Activated naive CD4-positive, alpha-beta T cell treated with anti-CD3 and anti-CD28 coated beads, Interleukin-2, amount 50 U/mL, for 24 hours (primary cell): Measurements from ENCODE around the gene ZNF547.

Experiments
- H3K27ac Mint-ChIP-seq: one replicate; pipeline ENCODE4 v1.8.0; 2021; ENCODE audit warnings: mild to moderate bottlenecking, mixed read lengths
- H3K27me3 Mint-ChIP-seq: one replicate; pipeline ENCODE4 v1.8.0; 2021; ENCODE audit warnings: mixed read lengths
- H3K36me3 Mint-ChIP-seq: one replicate; pipeline ENCODE4 v1.8.0; 2021; ENCODE audit warnings: mixed read lengths
- H3K4me1 Mint-ChIP-seq: one replicate; pipeline ENCODE4 v1.8.0; 2021; ENCODE audit warnings: mixed read lengths
- H3K4me3 Mint-ChIP-seq: one replicate; pipeline ENCODE4 v1.8.0; 2021; ENCODE audit warnings: mild to moderate bottlenecking, mixed read lengths
- H3K9me3 Mint-ChIP-seq: one replicate; pipeline ENCODE4 v1.8.0; 2021; ENCODE audit warnings: mixed read lengths

The ZNF547 gene

GRCh38 chr19:57398868-57399267 is 35.5 kb downstream of the ZNF547 start:
- H3K36me3 Mint-ChIP-seq: peaks cover 71% of the 10 kb centered on the region
- no peaks in the 10 kb centered on the region for H3K27me3 Mint-ChIP-seq
- H3K4me1 Mint-ChIP-seq: peaks cover 12% of the 10 kb centered on the region
- no peak overlapping the region for H3K27ac Mint-ChIP-seq
- no peak overlapping the region for H3K4me3 Mint-ChIP-seq
- peaks cover 21% of the 10 kb centered on the region for H3K9me3 Mint-ChIP-seq

GRCh38 chr19:57403737-57404563 is 40.6 kb downstream of the ZNF547 start:
- no peaks in the 10 kb centered on the region for H3K27me3 Mint-ChIP-seq
- H3K27ac Mint-ChIP-seq: no peak overlapping the region
- peaks cover 5% of the 10 kb centered on the region for H3K9me3 Mint-ChIP-seq
- H3K36me3 Mint-ChIP-seq: peaks cover 21% of the 10 kb centered on the region
- peaks cover 6% of the 10 kb centered on the region for H3K4me1 Mint-ChIP-seq
- H3K4me3 Mint-ChIP-seq: no peak overlapping the region

GRCh38 chr19:57406516-57407123 is 43.3 kb downstream of the ZNF547 start:
- Mint-ChIP-seq H3K27ac (peak overlapping the region; percentile 32), H3K9me3 (peaks cover 5% of the 10 kb centered on the region), H3K27me3 (no peaks in the 10 kb centered on the region), H3K36me3 (peaks cover 5% of the 10 kb centered on the region), H3K4me3 (no peak overlapping the region), H3K4me1 (peaks cover 18% of the 10 kb centered on the region)

GRCh38 chr19:57410877-57411671 is 47.7 kb downstream of the ZNF547 start, which contains the start of gene ZNF17:
Gene ZNF17 (plus strand): TSS chr19:57411161. CDS start chr19:57413616, 2,455 bp downstream.
- H3K4me3 Mint-ChIP-seq: peak within 1 kb of the TSS; percentile 97

GRCh38 chr19:57419439-57419838 is 56.1 kb downstream of the ZNF547 start:
- no peak overlapping the region for H3K27ac Mint-ChIP-seq
- peaks cover 13% of the 10 kb centered on the region for H3K4me1 Mint-ChIP-seq
- no peaks in the 10 kb centered on the region for H3K27me3 Mint-ChIP-seq
- H3K36me3 Mint-ChIP-seq: peaks cover 63% of the 10 kb centered on the region
- peaks cover 39% of the 10 kb centered on the region for H3K9me3 Mint-ChIP-seq
- no peak overlapping the region for H3K4me3 Mint-ChIP-seq

More at GRCh38 chr19:57410877-57411671, 47.7 kb downstream of the ZNF547 start, which contains the start of gene ZNF17:
- Mint-ChIP-seq H3K27ac (peak within 1 kb of the TSS; percentile 86), H3K4me1 (peaks cover 40% of the 10 kb centered on the region), H3K9me3 (peaks cover 12% of the 10 kb centered on the region), H3K36me3 (peaks cover 23% of the 10 kb centered on the region), H3K27me3 (no peaks in the 10 kb centered on the region)

GRCh38 chr19:57421037-57421436 is 57.7 kb downstream of the ZNF547 start:
- Mint-ChIP-seq H3K4me3 (no peak overlapping the region), H3K27ac (no peak overlapping the region), H3K27me3 (no peaks in the 10 kb centered on the region), H3K9me3 (peaks cover 27% of the 10 kb centered on the region), H3K4me1 (peaks cover 2% of the 10 kb centered on the region), H3K36me3 (peaks cover 50% of the 10 kb centered on the region)
